A549 (cell line): ENCODE measurements around the gene ATXN2. TPM values are rescaled to one million over a fixed set of nuclear protein-coding genes. Genes with fewer than 3 reads are reported as not detected.

Source experiments
- ATAC-seq, 2 experiments: fragments of 200-7000 bp in 1 of 2; fragments of >200 bp in 1 of 2; cut with Nextera tagmentation in 1 of 2; cut with Tn5 transposase in 1 of 2; 3 replicates each; pipeline versions ENCODE4 v1.8.0 to v1.9.1; 2018 to 2020; ENCODE audit warnings: mild to moderate bottlenecking in 1 of 2, moderate library complexity in 1 of 2
- CTCF ChIA-PET: fragments of 300-600 bp; sonication (Branson Sonifier 250); formaldehyde crosslinking; extraction: SDS; loops from one replicate; lab custom pipeline; 2021; ENCODE audit warnings: antibody characterized with exemption, inconsistent platforms; lab: Yijun Ruan, JAX
- POLR2A ChIA-PET: fragments of 350-600 bp; formaldehyde crosslinking; extraction: SDS; loops from one replicate; lab custom pipeline; 2021; ENCODE audit warnings: antibody characterized with exemption, inconsistent platforms; lab: Yijun Ruan, JAX
- DNase-seq, 2 experiments: peaks; one replicate each; pipeline versions ENCODE4 v3.0.0 to v3.0.0-alpha.2; 2011 to 2016; ENCODE audit warnings: low read depth in 1 of 2, low spot score in 1 of 2
- FAIRE-seq: peaks from 2 replicates; lab custom pipeline; 2011; peaks lifted over from hg19 to GRCh38; lab: Jason Lieb, UNC
- H3K27ac ChIP-seq, 2 experiments: fragments of >200 bp; sonication (Bioruptor Twin); formaldehyde crosslinking; 3 replicates each; pipeline ENCODE4 v1.5.1; 2016 to 2017
- H3K4me1 ChIP-seq: fragments of >200 bp; sonication (Bioruptor Twin); formaldehyde crosslinking; 3 replicates; pipeline ENCODE4 v1.6.1; 2016
- H3K4me2 ChIP-seq: fragments of >200 bp; sonication (Bioruptor Twin); formaldehyde crosslinking; 3 replicates; pipeline ENCODE4 v1.6.1; 2016
- H3K4me3 ChIP-seq: fragments of >200 bp; sonication (Bioruptor Twin); formaldehyde crosslinking; 3 replicates; pipeline ENCODE4 v1.5.1; 2016
- H3K9me3 ChIP-seq: fragments of >200 bp; sonication (Bioruptor Twin); formaldehyde crosslinking; 3 replicates; pipeline ENCODE4 v1.6.1; 2016
- CHD4 ChIP-seq: fragments of 200-600 bp; sonication (generic); IDR thresholded peaks from 2 replicates; pipeline ENCODE4 v1.6.1; 2016; ENCODE audit warnings: antibody characterized with exemption, mild to moderate bottlenecking, borderline replicate concordance
- E2F6 ChIP-seq: IDR thresholded peaks from 2 replicates; pipeline ENCODE4 v1.6.1; 2012; ENCODE audit warnings: low read depth, borderline replicate concordance
- EHF ChIP-seq: fragments of 250-450 bp; sonication (Bioruptor Pico); IDR thresholded peaks from 2 replicates; pipeline ENCODE4 v1.5.0; 2020; ENCODE audit warnings: mild to moderate bottlenecking
- EP300 ChIP-seq, 2 experiments: fragments of >200 bp; sonication (Bioruptor Twin); formaldehyde crosslinking; IDR thresholded peaks; 2 replicates in 1 of 2; 3 replicates in 1 of 2; pipeline ENCODE4 v1.6.1; 2016 to 2017
- FOSL2 ChIP-seq, 2 experiments: fragments of 450-650 bp in 1 of 2; fragments of >200 bp in 1 of 2; sonication (Bioruptor Twin) in 1 of 2; formaldehyde crosslinking; IDR thresholded peaks; 2 replicates each; pipeline versions ENCODE4 v1.5.0 to v1.6.1; 2016 to 2020; ENCODE audit warnings: mild to moderate bottlenecking in 1 of 2, moderate library complexity in 1 of 2
- GATA3 ChIP-seq: IDR thresholded peaks from 2 replicates; pipeline ENCODE4 v1.6.1; 2012; ENCODE audit warnings: borderline replicate concordance
- HDAC2 ChIP-seq: fragments of 200-600 bp; sonication (generic); IDR thresholded peaks from 2 replicates; pipeline ENCODE4 v1.6.1; 2016
- HES2 ChIP-seq: fragments of >200 bp; sonication (Bioruptor Twin); formaldehyde crosslinking; IDR thresholded peaks from 2 replicates; pipeline ENCODE4 v1.6.1; 2016
- HMGXB4 ChIP-seq: fragments of 250-450 bp; sonication (Bioruptor Pico); IDR thresholded peaks from 2 replicates; pipeline ENCODE4 v1.5.0; 2021; ENCODE audit warnings: mild to moderate bottlenecking, moderate library complexity, borderline replicate concordance
- HOXB13 ChIP-seq: fragments of 250-450 bp; sonication (Bioruptor Pico); IDR thresholded peaks from 2 replicates; pipeline ENCODE4 v1.5.0; 2020; ENCODE audit warnings: low read depth, mild to moderate bottlenecking, moderate library complexity
- HOXB5 ChIP-seq: fragments of 250-450 bp; sonication (Bioruptor Pico); IDR thresholded peaks from 2 replicates; pipeline ENCODE4 v1.5.0; 2020; ENCODE audit warnings: mild to moderate bottlenecking, moderate library complexity
- MAZ ChIP-seq: fragments of 150-350 bp; IDR thresholded peaks from 2 replicates; pipeline ENCODE4 v1.6.1; 2014; ENCODE audit warnings: antibody characterized with exemption, low read depth, low read length, borderline replicate concordance
- NPAS2 ChIP-seq: fragments of 250-450 bp; sonication (Bioruptor Pico); IDR thresholded peaks from 2 replicates; pipeline ENCODE4 v1.8.0; 2022; ENCODE audit warnings: mild to moderate bottlenecking, moderate library complexity, borderline replicate concordance
- PHF8 ChIP-seq: fragments of 200-600 bp; sonication (generic); IDR thresholded peaks from 2 replicates; pipeline ENCODE4 v1.6.1; 2016; ENCODE audit warnings: low read depth, mild to moderate bottlenecking, antibody characterized with exemption, moderate library complexity, borderline replicate concordance
- POLR2AphosphoS2 ChIP-seq: conservative IDR thresholded peaks from 2 replicates; pipeline ENCODE4 v1.6.1; 2012; ENCODE audit warnings: low read length, improper control_type of control experiment, inconsistent platforms
- RARB ChIP-seq: fragments of 250-450 bp; sonication (Bioruptor Pico); IDR thresholded peaks from 2 replicates; pipeline ENCODE4 v1.8.0; 2021; ENCODE audit warnings: mild to moderate bottlenecking, moderate library complexity
- TP53 ChIP-seq: fragments of 250-450 bp; sonication (Bioruptor Pico); IDR thresholded peaks from 2 replicates; pipeline ENCODE4 v1.5.0; 2021; ENCODE audit warnings: mild to moderate bottlenecking, moderate library complexity
- ZFP36 ChIP-seq: fragments of 450-650 bp; IDR thresholded peaks from 2 replicates; pipeline ENCODE4 v1.6.1; 2014; ENCODE audit warnings: borderline replicate concordance; ENCODE audit not compliant: partially characterized antibody
- ZNF302 ChIP-seq: fragments of 250-450 bp; sonication (Bioruptor Pico); IDR thresholded peaks from 2 replicates; pipeline ENCODE4 v1.9.0; 2021; ENCODE audit warnings: inconsistent platforms, mild to moderate bottlenecking, moderate library complexity
- WGBS: methylation state at CpG from one replicate; pipeline ENCODE4 v1.1.6; 2017; ENCODE audit errors: missing lambda C conversion rate; 5-methylcytosine and 5-hydroxymethylcytosine counted together
- polyA minus RNA-seq: library from RNA; depleted of rRNA, polyadenylated mRNA; stranded (reverse); fragments of >200 nt; gene quantifications from 2 replicates; pipeline ENCODE4 v1.2.3, GENCODE V29; 2011; rRNA and poly(A)+ RNA removed
- polyA plus RNA-seq, 4 experiments: library from polyadenylated mRNA; depleted of rRNA in 3 of 4; stranded (reverse); fragments of >200 nt; fragmentation: RNase III in 1 of 4; extraction: RNeasy Plus Mini Kit Qiagen cat#74134 plus additional on column Dnase treatment in 1 of 4; gene quantifications; 2 replicates in 3 of 4; 3 replicates in 1 of 4; pipeline ENCODE4 v1.2.3, GENCODE V29; 2011 to 2017

Gene ATXN2
- polyA plus RNA-seq (2011; rRNA removed) = 24.8 and 42.3 TPM in 2 replicates
- polyA plus RNA-seq (2012; cell fraction: cytosol; rRNA removed) = 42.4 and 49.7 TPM in 2 replicates
- 117 and 160 TPM in 2 replicates for polyA plus RNA-seq (2012; cell fraction: nucleus; rRNA removed)
- 29.5 to 31.9 TPM (median 30.6 TPM) in 3 replicates for polyA plus RNA-seq (2017; fragmentation: RNase III; extraction: RNeasy Plus Mini Kit Qiagen cat#74134 plus additional on column Dnase treatment)
- polyA minus RNA-seq = 110 and 112 TPM in 2 replicates

- no peak for FAIRE-seq
These were observed at the start of gene ATXN2 for GRCh38 chr12:111598637-111599452. TSS of gene ATXN2 (minus strand) at chr12:111599315. CDS start at chr12:111599034, 281 bp downstream.

GRCh38 chr12:111645433-111645832 lies 46.3 kb upstream of the ATXN2 start:
- ATAC-seq (no peak), FAIRE-seq (no peak), DNase-seq (peak in 1 of 2 experiments; percentile 12)
- H3K4me3 ChIP-seq = no peak overlapping the region
- TF ChIP-seq GATA3 = peak; percentile 22; the same call in 1 of the 2 replicates
- TF ChIP-seq HOXB13 (CRISPR knock-in tag) = no peak
- H3K4me1 ChIP-seq = no peaks in the 10 kb centered on the region
- no peaks in the 10 kb centered on the region for H3K9me3 ChIP-seq
- no peak overlapping the region for H3K4me2 ChIP-seq
- WGBS = 92% methylated on average over 5 of the region's 5 CpGs
- POLR2A ChIA-PET = no interaction called here
- H3K27ac ChIP-seq = no peak overlapping the region
- CTCF ChIA-PET = interaction anchor here (0.5 to 2.4 kb wide), 3 partner anchors 15 to 140 kb away, joined by 3 to 7 read pairs (median 4); no protein-coding TSS in a partner anchor

More at GRCh38 chr12:111598637-111599452, at the start of gene ATXN2:
- DNase-seq (peak in 1 of 2 experiments; percentile 63), ATAC-seq (peak in 1 of 2 experiments; percentile 49; a peak in 4 of 6 replicates)
- peak within 1 kb of the TSS; percentile 100 for H3K27ac ChIP-seq
- H3K4me3 ChIP-seq = peak within 1 kb of the TSS; percentile 93
- no peaks in the 10 kb centered on the region for H3K9me3 ChIP-seq
- peaks cover 37% of the 10 kb centered on the region for H3K4me1 ChIP-seq
- no CpG with 5 or more reads among the region's 119 CpGs for WGBS
- ChIA-PET CTCF (no interaction called here), POLR2A (interaction anchor here (0.5 to 1.0 kb wide), 6 partner anchors 9 to 1235 kb away, joined by 3 to 4 read pairs (median 4); no protein-coding TSS in a partner anchor)
- H3K4me2 ChIP-seq = peak within 1 kb of the TSS; percentile 88
- TF ChIP-seq HOXB13 (CRISPR knock-in tag) (peak; percentile 28; the same call in 1 of the 2 replicates), HOXB5 (CRISPR knock-in tag) (0 out of 2 replicates have a peak, but pooled peaks have one; percentile 23), ZFP36 (no peak), PHF8 (peak; percentile 13; the same call in 1 of the 2 replicates)

GRCh38 chr12:111643427-111643826 lies 44.3 kb upstream of the ATXN2 start:
- TF ChIP-seq POLR2AphosphoS2 (no peak), RARB (CRISPR knock-in tag) (no peak), E2F6 (no peak), EHF (CRISPR knock-in tag) (no peak), NPAS2 (CRISPR knock-in tag) (no peak), HES2 (no peak), HMGXB4 (CRISPR knock-in tag) (no peak), CHD4 (no peak), ZNF302 (CRISPR knock-in tag) (no peak), EP300 (IDR thresholded peaks at IDR 0.05) (no peak), MAZ (no peak), HDAC2 (no peak), FOSL2 (IDR thresholded peaks at IDR 0.05) (no peak), FOSL2 (CRISPR knock-in tag; IDR thresholded peaks at IDR 0.05) (no peak), TP53 (no peak)
- TF ChIP-seq, all 56 proteins: peak for 0
- Histone ChIP-seq H3K4me1 (no peaks in the 10 kb centered on the region), H3K4me2 (no peak overlapping the region), H3K27ac (no peak overlapping the region), H3K9me3 (no peaks in the 10 kb centered on the region), H3K4me3 (no peak overlapping the region)
- DNase-seq = no peak
- no peak for FAIRE-seq
- ATAC-seq = no peak
- 73% methylated on average over 3 of the region's 3 CpGs for WGBS
- ChIA-PET CTCF (interaction anchor here (0.8 to 1.0 kb wide), 2 partner anchors 30 to 192 kb away, joined by 3 read pairs; no protein-coding TSS in a partner anchor), POLR2A (no interaction called here)
